CD4-positive, alpha-beta T cell treated with Interleukin-4 for 1 hour (primary cell): ENCODE measurements around the gene PIM3.

Experiments used
- DNase-seq, 2 donors: peaks; one replicate each; pipeline ENCODE4 v3.0.0-alpha.2; 2020 to 2022

Gene PIM3

GRCh38 chr22:50008151-50009040 lies 47.8 kb downstream of the PIM3 start:
- no peak for DNase-seq

GRCh38 chr22:50009251-50009650 lies 48.7 kb downstream of the PIM3 start:
- DNase-seq: no peak

GRCh38 chr22:50009765-50010675 lies 49.4 kb downstream of the PIM3 start:
- DNase-seq: no peak

GRCh38 chr22:50010676-50011446 lies 50.3 kb downstream of the PIM3 start:
- DNase-seq: peak; percentile 76 to 77

- DNase-seq: no peak
Observed at GRCh38 chr22:50011447-50012210, 51.1 kb downstream of the PIM3 start.

GRCh38 chr22:50012211-50013181 lies 51.9 kb downstream of the PIM3 start, which contains the start of gene IL17REL:
Gene IL17REL (minus strand): TSS chr22:50012765. CDS start chr22:50012646, 119 bp downstream.
- DNase-seq: no peak
